ENCODE measurements around the gene WDR76.

The WDR76 gene

DNA sequence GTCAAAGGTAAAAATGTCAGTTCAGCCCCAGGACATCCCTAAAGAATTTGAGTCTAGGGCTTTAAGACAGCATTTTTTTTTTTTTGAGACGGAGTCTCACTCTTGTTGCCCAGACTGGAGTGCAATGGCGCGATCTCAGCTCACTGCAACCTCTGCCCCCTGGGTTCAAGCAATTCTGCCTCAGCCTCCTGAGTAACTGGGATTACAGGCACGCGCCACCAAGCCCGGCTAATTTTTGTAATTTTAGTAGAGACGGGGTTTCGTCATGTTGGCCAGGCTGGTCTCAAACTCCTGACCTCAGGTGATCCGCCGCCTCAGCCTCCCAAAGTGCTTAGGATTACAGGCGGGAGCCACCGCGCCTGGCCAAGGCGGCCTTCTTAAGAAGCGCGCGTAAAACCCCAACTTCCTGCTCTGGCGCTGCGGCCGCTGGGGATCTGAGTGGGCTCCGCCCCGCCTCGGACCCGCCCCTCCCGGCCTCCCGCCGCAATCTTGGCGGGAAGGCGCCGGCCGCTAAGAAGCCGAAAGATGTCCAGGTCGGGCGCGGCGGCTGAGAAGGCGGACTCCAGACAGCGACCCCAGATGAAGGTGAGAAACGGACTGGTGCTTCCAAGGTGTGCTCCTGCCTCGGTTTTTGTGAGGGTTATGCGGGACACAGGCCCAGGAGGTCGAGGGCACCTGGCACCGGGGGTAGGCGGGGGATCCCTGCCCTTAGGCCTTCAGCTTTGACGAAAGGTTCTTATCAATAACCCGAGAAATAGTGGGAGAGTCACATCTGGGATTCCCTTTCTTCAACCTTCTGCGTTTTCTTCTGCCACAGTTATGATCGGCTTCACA is at the start of gene WDR76:
Gene WDR76, plus strand, starts transcription at position 495 of the 834 bp plus-strand sequence. Its CDS starts 31 bp downstream, at position 526.
- Histone ChIP-seq H2AFZ (ENCODE audit: low read length, unreplicated experiment) (peak within 1 kb of the TSS; percentile 57), H3K36me3 (ENCODE audit: insufficient read depth, low read length) (no peaks in the 10 kb centered on the region), H3K27ac (ENCODE audit: low read depth, low read length) (peak within 1 kb of the TSS; percentile 66), H3K79me2 (ENCODE audit: control insufficient read depth, insufficient read depth, low read length, unreplicated experiment) (peaks cover 65% of the 10 kb centered on the region), H3K27me3 (ENCODE audit: insufficient read depth, low read length) (no peaks in the 10 kb centered on the region), H3K4me1 (ENCODE audit: control insufficient read depth, insufficient read depth, low read length, unreplicated experiment) (peaks cover 20% of the 10 kb centered on the region), H3K4me3 (ENCODE audit: low read depth, low read length) (peak within 1 kb of the TSS; percentile 81)

DNA sequence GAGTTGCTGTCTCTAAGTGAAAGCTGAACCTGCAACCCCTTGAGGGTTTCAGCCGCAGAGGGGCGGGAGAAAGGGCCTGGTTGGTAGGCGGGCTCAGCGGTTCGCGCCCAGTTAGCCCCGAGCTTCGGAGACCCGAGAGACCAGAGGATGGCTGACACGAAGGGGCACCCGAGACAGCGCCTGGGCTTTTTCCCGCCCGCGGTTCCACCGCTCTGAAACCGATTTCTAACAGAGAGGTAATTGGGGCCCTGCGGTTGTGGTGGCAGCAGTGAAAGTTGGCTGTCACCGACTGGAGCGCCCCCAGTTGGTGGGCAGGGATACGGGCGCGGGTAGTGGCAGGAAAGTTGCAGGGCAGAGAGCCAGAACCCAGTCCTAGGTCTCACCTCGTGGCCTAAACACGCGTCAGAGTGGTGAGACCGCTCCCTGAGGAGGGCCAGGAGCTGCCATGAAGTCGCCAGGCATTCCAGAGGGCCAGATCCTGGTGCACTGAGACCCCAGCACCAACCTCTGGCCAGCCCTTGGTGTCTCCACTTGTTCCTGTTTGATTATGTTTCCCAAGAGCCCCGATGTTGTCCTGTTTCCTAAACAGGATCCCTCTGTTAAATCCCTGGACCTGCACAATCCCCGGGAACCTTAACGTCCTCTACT is 49.4 kb upstream of the WDR76 start:
- Histone ChIP-seq H3K36me3 (ENCODE audit: insufficient read depth, low read length) (peaks cover 8% of the 10 kb centered on the region), H3K27ac (ENCODE audit: low read depth, low read length) (peak overlapping the region; percentile 76), H3K4me3 (ENCODE audit: low read depth, low read length) (peak overlapping the region; percentile 84), H3K27me3 (ENCODE audit: insufficient read depth, low read length) (no peaks in the 10 kb centered on the region), H3K79me2 (ENCODE audit: control insufficient read depth, insufficient read depth, low read length, unreplicated experiment) (no peaks in the 10 kb centered on the region), H3K4me1 (ENCODE audit: control insufficient read depth, insufficient read depth, low read length, unreplicated experiment) (peaks cover 7% of the 10 kb centered on the region), H2AFZ (ENCODE audit: low read length, unreplicated experiment) (peak overlapping the region; percentile 82)

DNA sequence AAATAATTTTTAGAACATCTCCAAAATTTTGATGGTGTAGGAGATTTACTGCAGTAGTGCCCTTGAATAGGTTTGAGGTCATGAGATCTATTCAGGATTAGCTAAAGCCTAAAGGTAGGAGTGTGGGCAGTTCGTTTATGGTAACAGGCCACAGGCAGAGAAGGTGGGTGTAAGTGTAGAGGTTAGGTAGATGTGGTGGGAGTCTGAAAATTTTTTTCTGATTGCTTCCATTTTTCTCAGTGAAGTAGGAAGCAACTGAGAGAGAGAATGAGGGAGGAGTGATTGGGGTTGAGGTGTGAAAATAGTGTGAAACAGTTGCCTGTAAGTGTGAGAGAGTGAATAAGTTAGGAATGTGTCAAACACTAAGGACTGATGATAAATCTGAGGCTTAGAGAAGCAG is 47.8 kb upstream of the WDR76 start:
- Histone ChIP-seq H3K4me3 (ENCODE audit: low read depth, low read length) (no peak overlapping the region), H3K4me1 (ENCODE audit: control insufficient read depth, insufficient read depth, low read length, unreplicated experiment) (peaks cover 7% of the 10 kb centered on the region), H2AFZ (ENCODE audit: low read length, unreplicated experiment) (no peak overlapping the region), H3K27me3 (ENCODE audit: insufficient read depth, low read length) (no peaks in the 10 kb centered on the region), H3K27ac (ENCODE audit: low read depth, low read length) (no peak overlapping the region), H3K36me3 (ENCODE audit: insufficient read depth, low read length) (no peaks in the 10 kb centered on the region), H3K79me2 (ENCODE audit: control insufficient read depth, insufficient read depth, low read length, unreplicated experiment) (no peaks in the 10 kb centered on the region)

DNA sequence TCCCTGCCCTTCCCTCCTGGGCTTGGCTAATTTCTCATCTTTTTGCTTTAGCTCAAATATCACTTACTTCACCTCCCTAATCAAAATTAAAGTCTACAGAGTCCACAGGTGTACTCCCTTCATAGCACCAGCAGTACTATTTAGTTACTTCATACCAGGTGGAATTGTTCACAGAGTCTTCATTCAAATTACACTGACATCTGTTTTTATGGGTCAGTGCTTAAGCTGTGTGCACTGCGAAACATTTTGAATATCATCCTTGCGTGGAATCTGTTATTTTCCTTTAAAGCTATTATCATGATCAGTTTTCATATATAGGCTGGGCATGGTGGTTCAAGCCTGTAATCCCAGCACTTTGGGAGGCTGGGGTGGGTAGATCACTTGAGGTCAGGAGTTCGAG is 37.4 kb upstream of the WDR76 start:
- Histone ChIP-seq H3K4me3 (ENCODE audit: low read depth, low read length) (no peak overlapping the region), H3K79me2 (ENCODE audit: control insufficient read depth, insufficient read depth, low read length, unreplicated experiment) (peaks cover 23% of the 10 kb centered on the region), H3K36me3 (ENCODE audit: insufficient read depth, low read length) (peaks cover 7% of the 10 kb centered on the region; the same call in 1 of the 2 replicates), H3K27me3 (ENCODE audit: insufficient read depth, low read length) (no peaks in the 10 kb centered on the region), H2AFZ (ENCODE audit: low read length, unreplicated experiment) (no peak overlapping the region), H3K27ac (ENCODE audit: low read depth, low read length) (no peak overlapping the region), H3K4me1 (ENCODE audit: control insufficient read depth, insufficient read depth, low read length, unreplicated experiment) (peaks cover 16% of the 10 kb centered on the region)

DNA sequence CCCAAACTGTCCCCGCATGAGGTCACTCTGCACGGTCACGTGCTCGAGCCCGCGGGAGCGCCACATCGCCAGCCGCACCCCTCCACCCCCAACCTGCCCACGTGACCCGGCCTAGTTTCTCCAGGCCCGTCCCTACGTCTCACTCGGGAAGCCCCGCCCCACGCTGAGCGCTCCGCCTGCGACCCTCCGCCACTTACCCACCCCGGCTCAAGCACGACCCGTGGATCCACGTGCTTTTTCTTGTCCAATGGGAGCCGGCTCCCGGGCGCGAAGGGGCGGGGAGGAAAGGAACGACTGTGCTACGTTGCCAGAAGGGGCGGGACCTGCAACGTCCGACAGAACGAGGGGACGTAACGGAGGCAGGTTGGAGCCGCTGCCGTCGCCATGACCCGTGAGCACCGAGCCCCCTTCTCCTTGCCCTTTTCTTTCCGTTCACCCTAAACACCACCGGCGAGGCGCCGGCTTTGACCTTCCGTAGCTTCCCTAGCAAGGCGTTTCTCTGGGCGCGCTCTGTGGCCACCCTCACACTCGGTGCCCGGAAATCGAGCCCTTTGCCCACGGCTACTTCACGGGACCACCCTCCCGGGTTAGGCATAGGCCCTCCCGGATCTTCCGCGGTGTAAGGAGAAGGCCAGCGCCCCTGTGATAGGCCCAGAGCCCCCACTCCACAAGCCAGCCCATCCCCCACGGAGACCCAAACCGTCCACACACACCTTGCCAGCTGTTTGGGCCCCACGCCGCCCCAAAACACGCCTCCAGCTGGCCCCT is 34.6 kb upstream of the WDR76 start, which contains the start of gene SERF2:
Gene SERF2, plus strand, starts transcription at position 328 of the 768 bp plus-strand sequence. Its CDS starts 57 bp downstream, at position 385.
- Histone ChIP-seq H3K27me3 (ENCODE audit: insufficient read depth, low read length) (no peaks in the 10 kb centered on the region), H2AFZ (ENCODE audit: low read length, unreplicated experiment) (peak within 1 kb of the TSS; percentile 97), H3K4me1 (ENCODE audit: control insufficient read depth, insufficient read depth, low read length, unreplicated experiment) (peaks cover 28% of the 10 kb centered on the region), H3K36me3 (ENCODE audit: insufficient read depth, low read length) (peaks cover 32% of the 10 kb centered on the region), H3K4me3 (ENCODE audit: low read depth, low read length) (peak within 1 kb of the TSS; percentile 99), H3K79me2 (ENCODE audit: control insufficient read depth, insufficient read depth, low read length, unreplicated experiment) (peaks cover 36% of the 10 kb centered on the region), H3K27ac (ENCODE audit: low read depth, low read length) (peak within 1 kb of the TSS; percentile 89)

DNA sequence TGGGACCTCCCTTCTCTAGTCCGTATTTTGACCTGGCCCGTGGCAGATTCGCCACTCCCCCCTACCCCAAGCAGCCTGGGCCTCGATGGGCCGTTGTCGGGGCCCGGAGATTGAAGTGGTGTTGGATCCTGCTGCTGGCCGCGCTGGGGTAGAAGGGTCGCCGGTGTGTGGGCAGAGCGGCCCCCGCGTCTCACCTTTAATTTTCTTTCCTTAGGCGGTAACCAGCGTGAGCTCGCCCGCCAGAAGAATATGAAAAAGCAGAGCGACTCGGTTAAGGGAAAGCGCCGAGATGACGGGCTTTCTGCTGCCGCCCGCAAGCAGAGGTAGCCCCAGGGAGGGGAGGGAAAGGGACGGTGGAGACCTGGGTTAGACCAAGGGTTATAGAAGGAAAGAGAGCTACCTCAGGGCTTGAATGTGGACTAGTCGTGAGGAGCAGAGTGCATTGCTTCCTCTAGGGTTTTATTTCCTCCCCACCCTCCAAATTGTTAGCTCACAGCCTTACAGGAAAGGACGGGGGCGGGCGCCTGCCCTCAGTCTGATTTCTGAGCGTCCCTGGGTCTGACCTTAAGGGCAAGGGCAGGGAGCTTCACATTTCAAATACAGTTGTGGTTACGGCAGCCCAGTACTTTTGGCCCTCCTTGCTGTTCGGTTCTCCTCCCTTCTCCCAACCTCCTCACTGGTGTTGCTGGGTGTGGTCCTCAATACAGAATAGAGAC is 33.9 kb upstream of the WDR76 start:
- peak overlapping the region; percentile 89 for H3K27ac ChIP-seq (ENCODE audit: low read depth, low read length)

DNA sequence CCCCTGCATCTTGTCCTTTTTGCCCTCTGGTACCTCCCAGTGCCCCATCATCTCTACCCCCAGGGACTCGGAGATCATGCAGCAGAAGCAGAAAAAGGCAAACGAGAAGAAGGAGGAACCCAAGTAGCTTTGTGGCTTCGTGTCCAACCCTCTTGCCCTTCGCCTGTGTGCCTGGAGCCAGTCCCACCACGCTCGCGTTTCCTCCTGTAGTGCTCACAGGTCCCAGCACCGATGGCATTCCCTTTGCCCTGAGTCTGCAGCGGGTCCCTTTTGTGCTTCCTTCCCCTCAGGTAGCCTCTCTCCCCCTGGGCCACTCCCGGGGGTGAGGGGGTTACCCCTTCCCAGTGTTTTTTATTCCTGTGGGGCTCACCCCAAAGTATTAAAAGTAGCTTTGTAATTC is 33.2 kb upstream of the WDR76 start:
- Histone ChIP-seq H3K4me3 (ENCODE audit: low read depth, low read length) (peak overlapping the region; percentile 99), H3K27ac (ENCODE audit: low read depth, low read length) (peak overlapping the region; percentile 89), H3K36me3 (ENCODE audit: insufficient read depth, low read length) (peaks cover 32% of the 10 kb centered on the region), H2AFZ (ENCODE audit: low read length, unreplicated experiment) (no peak overlapping the region), H3K79me2 (ENCODE audit: control insufficient read depth, insufficient read depth, low read length, unreplicated experiment) (peaks cover 36% of the 10 kb centered on the region), H3K27me3 (ENCODE audit: insufficient read depth, low read length) (no peaks in the 10 kb centered on the region), H3K4me1 (ENCODE audit: control insufficient read depth, insufficient read depth, low read length, unreplicated experiment) (peaks cover 32% of the 10 kb centered on the region)

More for the DNA sequence above, 33.9 kb upstream of the WDR76 start:
- peaks cover 36% of the 10 kb centered on the region for H3K79me2 ChIP-seq (ENCODE audit: control insufficient read depth, insufficient read depth, low read length, unreplicated experiment)
- peak overlapping the region; percentile 99 for H3K4me3 ChIP-seq (ENCODE audit: low read depth, low read length)
- H3K36me3 ChIP-seq (ENCODE audit: insufficient read depth, low read length): peaks cover 32% of the 10 kb centered on the region
- no peaks in the 10 kb centered on the region for H3K27me3 ChIP-seq (ENCODE audit: insufficient read depth, low read length)
- no peak overlapping the region for H2AFZ ChIP-seq (ENCODE audit: low read length, unreplicated experiment)
- H3K4me1 ChIP-seq (ENCODE audit: control insufficient read depth, insufficient read depth, low read length, unreplicated experiment): peaks cover 28% of the 10 kb centered on the region

DNA sequence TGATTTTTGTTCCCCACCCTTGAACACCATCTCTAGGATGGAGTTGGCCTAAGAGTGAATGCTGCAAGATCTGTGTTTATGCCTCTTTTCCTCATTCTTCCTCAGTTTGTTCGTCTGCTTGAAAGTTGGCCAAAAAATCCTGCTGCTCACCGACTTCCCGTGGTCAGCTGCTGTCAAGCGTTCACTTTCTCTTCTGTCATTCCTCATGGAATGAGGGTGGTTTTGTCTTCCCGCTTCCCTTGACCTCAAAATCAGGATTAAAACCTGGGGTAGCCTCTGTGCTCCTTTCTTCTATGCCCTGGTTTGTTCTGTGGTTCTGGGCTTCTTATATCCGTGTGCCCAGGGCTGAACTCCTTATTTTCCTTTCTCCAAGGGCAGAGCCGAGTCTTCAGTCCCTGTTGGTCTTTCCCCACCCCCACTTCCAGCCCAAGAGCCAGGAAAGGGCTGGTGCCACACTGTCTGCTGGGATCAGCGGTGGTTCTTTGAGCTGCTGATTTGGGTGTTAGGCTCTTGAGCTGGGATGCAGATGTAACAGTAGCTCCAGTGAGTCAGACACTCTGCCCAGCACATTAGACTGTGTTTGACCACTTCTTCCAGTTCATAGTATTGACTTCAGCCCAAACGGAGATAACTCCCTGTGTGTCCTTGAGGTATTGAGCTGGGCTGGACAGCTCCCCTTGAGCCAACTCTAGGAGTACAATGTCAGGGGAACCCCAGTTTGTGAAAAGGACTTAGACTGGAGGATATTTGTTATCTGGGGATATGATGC is 32.3 kb upstream of the WDR76 start:
- Histone ChIP-seq H2AFZ (ENCODE audit: low read length, unreplicated experiment) (no peak overlapping the region), H3K4me3 (ENCODE audit: low read depth, low read length) (peak overlapping the region; percentile 99), H3K36me3 (ENCODE audit: insufficient read depth, low read length) (peaks cover 32% of the 10 kb centered on the region), H3K4me1 (ENCODE audit: control insufficient read depth, insufficient read depth, low read length, unreplicated experiment) (peaks cover 32% of the 10 kb centered on the region), H3K27ac (ENCODE audit: low read depth, low read length) (peak overlapping the region; percentile 32), H3K27me3 (ENCODE audit: insufficient read depth, low read length) (no peaks in the 10 kb centered on the region), H3K79me2 (ENCODE audit: control insufficient read depth, insufficient read depth, low read length, unreplicated experiment) (peaks cover 36% of the 10 kb centered on the region)

DNA sequence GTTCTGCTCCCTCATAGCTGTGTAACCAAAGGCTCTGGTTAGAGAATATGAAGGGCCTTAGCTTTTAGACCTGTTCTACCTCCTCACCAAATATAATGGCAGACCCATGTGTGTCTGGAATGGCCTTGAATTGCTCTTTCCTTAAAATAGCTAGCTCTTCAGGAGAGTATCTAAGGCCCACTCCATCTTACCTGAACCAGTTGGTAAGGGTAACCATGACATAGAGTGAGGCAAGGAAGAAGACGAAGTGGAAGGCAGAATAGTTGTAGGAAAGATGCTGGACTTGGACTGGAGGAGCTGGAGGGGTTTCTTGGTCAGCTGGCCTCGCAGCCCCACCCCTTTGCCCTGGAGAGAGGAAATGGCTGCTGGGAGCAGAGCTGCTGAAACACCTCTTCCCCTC is 31.6 kb upstream of the WDR76 start:
- peak overlapping the region; percentile 32; the same call in 1 of the 2 replicates for H3K27ac ChIP-seq (ENCODE audit: low read depth, low read length)
- H3K4me3 ChIP-seq (ENCODE audit: low read depth, low read length): peak overlapping the region; percentile 99

More for the DNA sequence above, 31.6 kb upstream of the WDR76 start:
- Histone ChIP-seq H2AFZ (ENCODE audit: low read length, unreplicated experiment) (no peak overlapping the region), H3K79me2 (ENCODE audit: control insufficient read depth, insufficient read depth, low read length, unreplicated experiment) (peaks cover 36% of the 10 kb centered on the region), H3K4me1 (ENCODE audit: control insufficient read depth, insufficient read depth, low read length, unreplicated experiment) (peaks cover 32% of the 10 kb centered on the region), H3K36me3 (ENCODE audit: insufficient read depth, low read length) (peaks cover 32% of the 10 kb centered on the region), H3K27me3 (ENCODE audit: insufficient read depth, low read length) (no peaks in the 10 kb centered on the region)

All from ACC112 (cell line).